ENCODE measurements around the gene DDC.

The DDC gene, protein sequence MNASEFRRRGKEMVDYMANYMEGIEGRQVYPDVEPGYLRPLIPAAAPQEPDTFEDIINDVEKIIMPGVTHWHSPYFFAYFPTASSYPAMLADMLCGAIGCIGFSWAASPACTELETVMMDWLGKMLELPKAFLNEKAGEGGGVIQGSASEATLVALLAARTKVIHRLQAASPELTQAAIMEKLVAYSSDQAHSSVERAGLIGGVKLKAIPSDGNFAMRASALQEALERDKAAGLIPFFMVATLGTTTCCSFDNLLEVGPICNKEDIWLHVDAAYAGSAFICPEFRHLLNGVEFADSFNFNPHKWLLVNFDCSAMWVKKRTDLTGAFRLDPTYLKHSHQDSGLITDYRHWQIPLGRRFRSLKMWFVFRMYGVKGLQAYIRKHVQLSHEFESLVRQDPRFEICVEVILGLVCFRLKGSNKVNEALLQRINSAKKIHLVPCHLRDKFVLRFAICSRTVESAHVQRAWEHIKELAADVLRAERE

DNA sequence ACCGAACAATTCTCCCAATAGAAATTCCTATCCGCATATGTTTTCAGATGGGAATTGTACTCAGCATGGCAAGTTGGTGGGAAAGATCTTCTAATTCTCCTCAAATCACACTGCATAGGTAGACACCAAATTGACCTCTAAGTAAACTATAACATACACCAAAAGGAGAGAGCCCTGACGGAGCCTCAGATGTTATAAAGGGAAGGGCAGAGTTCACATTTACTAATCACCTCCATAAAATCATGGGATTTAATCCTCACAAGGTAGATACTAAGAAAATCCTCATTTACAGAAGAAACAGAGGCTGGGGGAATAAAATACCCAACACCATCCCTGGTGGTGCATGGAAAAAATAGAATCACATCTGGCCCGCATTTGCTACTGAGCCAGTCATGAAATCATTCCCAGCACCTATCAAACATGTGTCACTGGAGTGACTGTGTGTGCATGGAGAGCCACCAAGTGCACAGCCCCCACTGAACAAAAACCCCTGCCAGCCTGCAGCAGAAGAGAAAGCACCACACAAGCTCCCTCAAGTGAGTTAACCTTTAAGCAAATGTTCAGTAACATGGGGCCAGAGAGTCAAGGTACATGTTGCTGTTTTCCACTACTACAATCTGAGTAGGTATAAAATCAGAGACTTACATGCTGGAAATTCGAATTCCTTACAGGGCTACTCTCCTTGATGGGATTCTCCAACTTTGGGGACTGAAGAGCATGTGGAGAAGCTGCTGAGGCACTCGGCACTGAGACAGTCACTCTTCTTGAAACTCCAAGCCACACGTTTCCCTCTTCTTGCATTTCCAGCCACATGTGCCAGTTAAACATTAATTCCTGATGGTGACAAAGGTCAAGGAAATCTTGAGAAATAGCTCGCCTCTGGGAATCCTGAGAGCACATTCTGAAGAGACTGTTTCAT is at the start of gene DDC:
TSS of gene DDC (minus strand) at position 766 of the 919 bp plus-strand sequence. CDS start 21,320 bp downstream, outside the sequence.
- DNase-seq (ENCODE audit: low spot score), result no peak

DNA sequence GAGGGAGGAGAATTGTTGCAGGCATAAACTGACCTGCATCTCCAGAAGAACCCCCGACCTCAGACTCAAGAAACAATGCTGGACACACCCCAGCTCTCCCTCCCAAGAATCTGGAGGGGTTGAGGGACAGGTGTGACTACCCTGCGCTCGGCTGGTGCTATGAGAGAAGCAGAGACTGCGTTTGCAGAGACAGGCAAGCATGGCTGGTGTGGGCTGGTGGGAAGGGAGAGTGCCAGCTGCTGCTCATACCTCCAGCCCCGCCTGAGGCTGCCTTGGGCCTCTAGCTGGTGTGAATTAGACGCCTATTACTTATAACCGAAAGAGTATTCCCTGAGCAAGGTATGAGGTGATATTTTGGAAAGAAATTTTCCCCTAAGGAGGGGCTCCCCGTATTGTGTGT is 48.3 kb upstream of the DDC start:
- DNase-seq (ENCODE audit: low spot score), result no peak

DNA sequence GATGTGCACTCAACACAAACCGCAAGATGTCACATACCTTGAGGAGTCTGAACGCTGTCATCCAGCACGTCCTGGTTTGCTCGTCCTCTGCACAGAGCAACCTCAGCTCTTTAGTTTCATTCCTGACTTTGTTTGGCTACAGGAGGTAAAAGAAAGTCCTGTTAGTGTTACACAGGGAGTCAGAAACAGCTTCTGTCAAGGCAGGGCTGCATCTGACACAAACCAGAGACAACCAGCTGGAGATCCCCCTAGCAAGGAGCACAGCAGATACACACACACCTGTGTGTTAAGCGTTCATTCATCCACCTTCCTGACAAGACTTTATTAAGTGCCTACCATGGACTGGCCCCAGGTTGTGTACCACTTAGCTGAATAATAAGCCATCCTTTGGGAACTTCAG is 47.5 kb upstream of the DDC start:
- DNase-seq (ENCODE audit: low spot score), result no peak

DNA sequence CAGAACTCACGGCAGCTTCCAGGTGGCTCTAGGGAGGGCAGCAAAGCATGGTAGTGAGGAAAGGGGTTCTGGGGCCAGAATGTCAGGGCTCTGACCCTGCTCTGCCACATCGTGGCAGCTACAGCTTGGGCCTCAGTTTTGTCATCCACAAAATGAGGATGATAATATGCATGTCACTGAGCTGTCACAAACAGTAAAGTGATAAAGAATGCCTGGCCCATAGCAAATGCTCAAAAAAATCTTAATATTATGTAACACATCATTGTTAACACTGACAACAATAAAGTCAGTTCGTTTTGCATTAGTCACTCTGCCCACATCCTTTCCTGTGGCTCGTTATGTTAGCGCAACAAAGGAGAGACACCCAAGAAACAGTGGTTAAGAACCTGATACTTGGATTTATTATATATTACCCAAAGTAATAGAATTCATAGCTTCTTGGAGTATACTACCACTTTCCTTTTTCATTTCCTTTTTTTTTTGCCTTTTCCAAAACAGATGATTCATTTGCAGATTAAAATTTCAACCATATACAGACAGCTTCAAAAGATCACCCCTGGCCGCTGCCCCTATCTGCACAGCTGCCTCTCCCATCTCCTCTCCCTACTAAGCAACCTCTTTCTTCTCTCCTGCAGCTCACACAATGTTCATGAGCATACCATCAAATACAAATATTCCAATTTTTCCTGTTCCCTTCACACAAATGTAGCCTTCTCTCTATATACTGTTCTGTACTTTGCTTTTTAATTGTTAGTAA is 45.5 kb upstream of the DDC start:
- peak; percentile 43 for DNase-seq (ENCODE audit: low spot score)

DNA sequence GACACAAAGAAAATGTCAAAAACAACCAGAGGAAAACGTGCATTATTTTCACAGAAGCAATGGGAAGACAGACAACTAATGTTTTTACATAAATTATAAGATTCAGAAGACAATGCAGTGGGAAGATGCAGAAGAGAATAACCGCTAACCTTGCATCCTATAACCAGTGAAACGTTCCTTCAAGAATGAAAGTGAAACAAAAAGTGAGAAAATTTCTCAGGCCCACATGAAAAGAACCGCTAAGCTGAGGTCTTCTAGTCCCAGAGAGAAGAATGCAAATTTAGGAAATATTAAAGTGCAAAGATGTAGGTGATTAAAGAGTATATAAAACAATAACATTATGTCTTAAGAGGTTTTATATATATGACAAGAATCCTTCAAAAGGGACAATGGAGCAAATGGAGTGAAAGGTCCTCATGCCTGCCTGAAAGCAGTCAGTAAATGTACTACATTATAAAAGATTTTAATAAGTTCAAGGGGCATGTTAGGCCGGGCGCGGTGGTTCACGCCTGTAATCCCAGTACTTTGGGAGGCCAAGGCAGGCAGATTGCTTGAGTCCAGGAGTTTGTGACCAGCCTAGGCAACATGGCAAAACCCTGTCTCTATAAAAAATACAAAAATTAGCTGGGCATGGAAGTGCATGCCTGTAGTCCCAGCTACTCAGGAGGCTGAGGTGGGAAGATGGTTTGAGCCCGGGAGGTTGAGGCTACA is 43.1 kb upstream of the DDC start:
- no peak for DNase-seq (ENCODE audit: low spot score)

DNA sequence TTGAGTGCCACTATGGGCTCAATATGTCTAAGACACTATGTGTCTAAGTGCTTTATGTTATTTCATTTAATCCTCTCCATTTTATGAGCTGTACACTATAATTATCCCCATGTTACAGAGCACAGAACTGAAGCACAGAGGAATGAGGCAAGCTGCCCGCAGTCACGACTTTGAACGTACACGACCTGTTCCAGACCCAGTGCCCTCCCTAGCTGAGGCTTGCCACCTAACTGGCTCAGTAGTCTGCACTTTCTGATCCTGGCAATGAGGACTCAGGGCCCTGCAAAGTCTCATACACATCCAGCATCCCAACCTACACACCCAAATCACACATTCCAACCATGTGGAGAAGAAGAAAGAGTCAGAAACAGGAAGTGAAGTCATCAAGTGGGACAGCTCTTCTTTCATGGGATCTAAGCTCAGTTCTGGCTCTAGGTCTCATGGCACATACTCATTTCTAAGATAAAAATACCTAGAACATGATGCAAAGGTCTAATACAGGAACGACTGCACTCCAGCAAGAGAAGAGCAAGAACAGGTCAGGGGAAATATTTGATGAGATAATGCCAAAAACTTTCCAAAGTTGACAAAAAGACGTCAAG is 42.4 kb upstream of the DDC start:
- no peak for DNase-seq (ENCODE audit: low spot score)

DNA sequence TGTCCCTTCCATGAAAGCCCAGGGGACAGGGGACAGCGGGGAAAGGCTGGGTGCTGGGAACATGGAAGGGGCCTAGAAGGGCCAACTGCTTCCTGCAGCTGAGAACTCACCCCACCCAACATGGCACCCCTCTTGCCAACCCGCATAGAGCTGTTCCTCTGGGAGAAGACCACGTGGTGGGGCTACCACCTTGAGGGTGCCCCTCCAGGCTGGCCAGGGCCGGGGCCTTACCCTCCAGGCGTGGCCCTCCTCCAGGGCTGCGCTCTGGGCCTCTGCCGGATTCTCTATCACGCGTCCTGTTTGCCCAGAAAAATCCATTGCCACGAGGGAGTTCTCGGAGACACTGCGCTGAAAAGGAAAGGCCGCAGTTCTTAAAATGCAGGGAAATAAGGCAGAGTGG is 39.9 kb upstream of the DDC start:
- DNase-seq (ENCODE audit: low spot score), result no peak

DNA sequence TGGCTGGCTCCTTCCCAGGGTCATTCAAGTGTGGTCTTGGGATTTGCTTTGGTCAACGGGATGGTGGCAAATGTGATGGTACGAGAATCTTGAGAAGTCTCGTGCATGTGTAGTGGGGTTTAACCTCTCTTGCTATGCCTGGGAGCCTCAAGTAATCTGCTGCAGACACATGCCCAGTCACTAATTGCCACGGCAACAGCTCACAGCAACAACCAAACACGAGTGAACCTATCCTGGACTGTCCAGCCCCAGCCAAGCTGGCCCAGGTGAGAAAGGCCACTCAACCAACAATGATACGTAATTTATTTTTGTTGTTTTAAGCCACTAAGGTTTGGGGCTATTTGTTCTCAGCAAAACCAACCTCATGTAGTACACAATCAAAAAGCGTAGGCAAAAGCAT is 38.1 kb upstream of the DDC start:
- no peak for DNase-seq (ENCODE audit: low spot score)

DNA sequence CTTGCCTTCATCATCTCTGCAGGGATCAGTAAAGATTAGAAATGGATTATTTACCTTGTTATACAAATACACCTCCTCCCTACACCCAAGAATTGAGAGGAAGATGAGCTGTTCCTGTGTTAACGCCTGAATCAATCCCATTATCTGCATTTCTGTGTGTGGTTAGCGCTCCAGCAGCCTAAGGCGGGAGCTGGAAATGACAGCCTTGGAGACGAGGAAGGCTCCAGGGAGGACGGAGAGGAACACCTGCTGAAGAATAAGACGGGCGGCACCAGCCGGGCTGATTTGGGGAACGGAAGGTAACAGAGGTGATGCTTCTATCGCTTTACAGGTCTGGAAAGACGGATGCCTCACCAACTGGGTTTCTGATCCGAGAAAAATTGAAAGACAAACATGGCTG is 34.2 kb upstream of the DDC start:
- peak; percentile 38 for DNase-seq (ENCODE audit: low spot score)

DNA sequence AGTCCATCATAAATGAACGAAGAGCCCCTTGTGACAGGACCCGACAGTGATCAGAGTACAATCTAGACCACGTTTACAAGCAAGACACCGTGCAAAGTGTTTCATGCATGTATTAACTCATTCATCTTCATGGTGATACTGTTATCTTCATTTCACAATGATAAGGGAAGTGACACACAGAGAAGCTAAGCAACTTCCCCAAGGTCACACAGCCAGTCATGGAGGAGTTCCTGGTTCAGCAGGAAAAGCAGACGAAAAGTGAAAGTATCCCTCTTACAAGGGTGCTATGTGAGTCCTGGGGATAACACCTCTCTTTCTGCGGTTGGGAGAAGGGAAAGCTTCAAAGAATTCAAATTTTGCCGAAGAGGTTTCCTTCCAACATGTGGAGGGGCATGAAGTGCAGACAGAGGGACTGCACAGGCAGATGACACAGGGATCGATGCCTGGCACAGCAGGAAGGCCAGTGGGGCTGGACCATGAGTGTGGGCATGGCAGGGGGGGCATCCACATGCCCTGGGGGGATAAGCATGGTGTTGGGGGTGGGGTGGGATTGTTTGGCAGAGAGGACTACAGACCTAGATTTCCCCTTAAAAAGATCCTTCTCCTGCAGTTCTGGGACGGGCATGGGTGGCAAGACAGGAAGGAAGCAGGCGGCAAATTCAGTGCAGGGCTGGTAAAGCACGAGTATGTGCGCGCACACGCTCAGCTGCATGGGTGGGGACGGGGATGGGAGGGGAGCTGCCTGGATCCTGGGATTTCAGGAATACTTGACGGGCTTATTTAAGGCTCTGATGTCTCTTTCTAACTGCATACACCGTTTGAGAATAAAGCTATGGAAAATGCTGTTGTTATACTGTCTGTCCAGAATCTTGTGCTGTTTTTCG is 33.5 kb upstream of the DDC start:
- peak; percentile 22 for DNase-seq (ENCODE audit: low spot score)

DNA sequence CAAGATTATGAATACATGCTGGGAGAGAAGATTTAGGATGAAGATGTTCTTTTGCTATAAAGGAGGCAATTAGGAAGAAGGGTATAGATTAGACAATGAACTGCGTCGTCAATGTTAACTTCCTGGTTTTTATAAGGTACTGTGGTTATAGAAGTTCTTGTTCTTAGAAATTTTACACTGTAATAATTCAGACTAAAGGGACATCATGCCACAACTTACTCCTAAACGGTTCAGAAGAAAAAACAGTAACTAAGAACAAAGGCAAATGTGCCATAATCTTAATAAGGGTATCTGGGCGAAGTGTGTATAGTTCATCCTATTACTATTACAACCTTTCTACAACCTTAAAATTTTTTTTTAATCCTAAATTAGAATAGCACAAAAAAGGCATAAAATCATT is 31.3 kb upstream of the DDC start:
- DNase-seq (ENCODE audit: low spot score), result no peak

DNA sequence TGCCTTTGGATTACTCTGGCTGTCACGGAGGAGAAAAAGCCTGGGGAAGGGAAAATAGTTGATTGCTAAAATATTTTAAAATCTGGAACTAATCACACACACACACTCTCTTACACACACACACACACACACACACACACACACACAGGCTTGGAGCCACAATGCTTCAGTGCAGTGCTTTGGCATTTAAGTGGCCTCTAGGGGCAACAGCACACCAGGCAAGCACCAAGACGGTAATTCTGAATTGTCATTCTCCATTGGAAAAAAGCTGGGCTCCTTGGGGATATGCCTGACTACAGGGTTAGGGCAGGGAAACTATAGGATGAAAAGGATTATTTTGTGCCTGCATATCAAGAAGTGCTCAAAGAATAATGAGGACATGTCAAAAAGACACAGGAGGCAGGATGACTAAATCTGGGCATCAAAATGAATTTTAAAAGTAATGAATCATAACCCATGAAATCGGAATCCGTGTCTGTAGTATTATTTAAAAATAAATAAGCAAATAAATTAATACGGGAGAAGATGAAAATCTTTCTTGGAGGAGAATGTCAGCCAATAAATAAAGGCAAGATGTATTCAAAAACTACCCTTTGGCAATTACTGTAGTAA is 30.4 kb upstream of the DDC start:
- DNase-seq (ENCODE audit: low spot score), result peak; percentile 68

DNA sequence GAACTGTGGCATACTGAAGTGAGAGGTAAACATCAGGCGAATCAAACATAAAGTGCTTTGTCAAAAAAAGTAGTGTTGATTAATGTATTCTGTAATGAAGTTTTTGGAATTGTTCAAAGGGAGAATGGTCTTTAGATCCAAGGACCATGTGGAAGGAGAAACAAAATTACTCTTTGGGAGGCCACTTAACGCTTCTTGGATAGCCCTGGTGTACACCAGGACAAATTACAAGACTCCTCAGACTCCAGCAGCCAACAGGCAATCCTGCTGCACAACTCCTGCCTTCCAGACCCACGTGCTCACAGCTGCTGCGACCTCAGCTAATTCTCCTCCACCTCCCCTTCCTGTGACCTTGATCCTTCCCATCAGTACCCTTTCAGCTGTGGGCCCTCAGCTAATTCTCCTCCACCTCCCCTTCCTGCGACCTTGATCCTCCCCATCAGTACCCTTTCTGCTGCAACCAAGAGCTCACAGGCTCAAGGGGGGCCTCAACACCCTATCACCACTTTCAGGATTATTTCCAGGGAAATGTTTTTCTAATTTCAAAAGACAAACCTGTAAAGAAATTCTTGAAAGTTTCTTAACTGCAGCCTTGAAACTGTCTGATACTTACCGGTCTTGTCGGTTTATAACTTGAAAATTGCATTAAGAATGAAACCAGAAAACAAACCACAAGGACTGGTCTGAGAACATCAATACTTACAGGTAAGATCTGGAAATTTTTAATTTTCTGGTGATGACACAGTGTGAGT is 29.7 kb upstream of the DDC start:
- DNase-seq (ENCODE audit: low spot score), result no peak

DNA sequence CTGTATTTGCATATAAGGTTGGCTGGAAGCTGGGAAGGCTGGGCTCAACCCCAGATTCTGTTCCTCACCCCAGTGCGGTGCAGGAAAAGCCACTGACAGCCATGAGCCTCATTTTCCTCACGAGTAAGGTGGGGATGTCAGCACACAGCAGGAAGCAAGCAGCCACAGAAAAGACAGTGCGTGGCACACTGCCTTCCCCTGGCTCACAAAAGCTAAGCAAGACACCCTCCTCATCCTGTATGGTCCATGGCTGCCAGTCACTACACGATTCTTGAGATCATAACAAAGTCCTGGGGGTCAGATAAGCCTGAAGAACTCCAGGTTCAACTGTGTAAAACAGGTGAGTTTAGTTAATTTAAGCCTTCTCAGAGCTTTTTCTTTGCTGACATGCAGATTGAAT is 28.9 kb upstream of the DDC start:
- DNase-seq (ENCODE audit: low spot score), result no peak

DNA sequence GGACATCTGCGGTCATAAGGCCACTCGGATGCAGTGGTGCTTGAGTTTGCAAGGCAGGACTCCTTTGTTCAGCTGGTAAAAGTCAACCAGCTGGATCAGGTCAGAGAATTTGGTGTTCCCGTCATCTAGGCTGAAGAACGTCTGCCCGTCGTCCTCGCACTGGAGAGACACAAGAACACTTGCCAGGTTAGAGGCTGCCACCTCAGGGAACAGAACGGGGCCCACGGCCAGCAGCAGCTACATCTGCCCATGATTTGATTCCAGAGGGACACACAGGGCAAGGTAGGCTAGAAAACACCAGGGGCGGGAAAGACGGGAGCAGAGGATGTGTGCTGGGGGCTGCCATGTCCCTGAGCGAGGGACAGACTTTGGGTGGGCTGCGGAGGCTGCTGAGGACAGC is 27.7 kb upstream of the DDC start:
- DNase-seq (ENCODE audit: low spot score), result no peak

DNA sequence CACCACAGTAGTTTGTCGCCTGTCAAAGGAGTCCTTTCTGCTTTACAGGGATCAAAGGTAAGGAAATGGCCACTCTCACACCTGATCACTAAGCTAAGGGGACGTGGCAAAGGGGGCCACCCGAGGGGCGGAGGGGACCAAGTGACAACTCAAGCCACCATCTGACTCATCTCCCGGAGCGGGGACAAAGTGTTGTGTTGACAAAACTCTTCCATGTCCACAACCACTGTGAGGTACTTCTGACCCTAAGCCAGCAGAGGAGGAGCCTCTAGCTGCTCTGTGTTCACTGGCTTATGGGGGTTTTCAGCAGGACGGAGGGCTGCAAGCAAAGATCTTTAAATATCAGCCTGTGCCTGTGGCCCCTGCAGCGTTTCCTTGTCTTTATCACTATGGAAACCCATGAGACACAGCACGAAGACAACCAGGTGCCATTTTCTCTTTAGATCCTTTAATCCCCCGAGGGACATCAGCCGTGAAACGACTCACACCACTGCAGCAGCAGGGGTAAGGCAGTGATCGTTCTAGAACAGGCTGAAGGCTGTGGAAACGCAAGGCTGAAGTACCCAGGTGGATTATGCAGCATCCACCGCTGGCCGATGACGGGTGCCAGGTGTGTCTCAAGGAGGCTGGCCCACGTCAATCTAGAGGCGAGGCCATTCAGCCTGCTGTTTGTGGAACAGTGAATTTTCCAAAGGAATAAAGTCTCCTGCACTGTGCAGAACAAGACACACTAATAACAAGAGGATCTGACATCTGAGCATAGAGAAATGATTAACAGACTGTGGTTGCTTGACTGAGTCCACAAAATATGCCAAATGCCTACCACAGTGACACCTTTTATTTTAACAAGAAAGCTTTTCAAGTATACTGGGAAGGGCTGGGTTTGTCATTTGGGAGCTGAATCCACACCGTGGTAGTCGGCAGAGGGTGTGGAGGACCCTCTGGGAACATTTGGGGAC is 26.6 kb upstream of the DDC start:
- no peak for DNase-seq (ENCODE audit: low spot score)

DNA sequence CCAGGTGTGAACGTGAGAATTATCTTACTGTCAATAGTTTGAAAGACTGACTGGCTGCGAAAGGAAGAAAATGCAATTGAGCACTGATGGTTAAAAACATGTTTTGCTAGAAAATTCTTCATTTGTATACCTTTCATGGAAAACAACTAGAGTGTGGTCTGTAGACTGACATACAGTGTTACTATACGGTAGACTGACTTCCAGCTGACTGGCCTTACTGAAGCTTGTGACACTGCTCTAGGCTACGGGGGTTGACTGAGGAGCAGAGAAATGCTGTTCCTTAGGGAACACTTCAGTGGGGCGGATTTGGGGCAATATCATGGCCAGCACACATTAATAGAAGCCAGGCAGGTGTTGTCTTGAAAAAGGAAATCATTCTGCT is 25.9 kb upstream of the DDC start:
- no peak for DNase-seq (ENCODE audit: low spot score)

DNA sequence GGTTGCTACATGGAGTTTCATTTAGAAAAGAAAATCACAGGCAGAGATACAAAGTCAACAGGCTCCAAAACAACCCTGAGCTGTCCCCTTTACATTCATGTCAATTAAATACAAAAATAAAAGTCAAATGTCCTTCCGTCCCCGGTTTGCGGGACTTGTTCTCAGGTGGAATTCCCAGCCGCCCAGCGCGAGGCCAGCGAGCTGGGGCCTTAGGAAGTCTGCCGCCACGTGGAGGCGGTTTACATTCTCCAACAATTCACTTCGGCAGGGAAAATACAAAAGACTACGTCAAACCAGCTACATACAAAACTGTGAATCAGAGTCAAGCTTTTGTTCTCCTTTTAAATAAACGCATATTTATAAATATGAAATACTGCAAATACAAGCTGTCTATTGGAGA is 25.3 kb upstream of the DDC start:
- DNase-seq (ENCODE audit: low spot score), result no peak

Data from putamen (tissue), 1 donor.